IMR-90 (cell line): ENCODE measurements around the gene ETV6. TPM values are rescaled to one million over a fixed set of nuclear protein-coding genes. Genes with fewer than 3 reads are reported as not detected.

ENCODE experiments used
- ATAC-seq: fragments of 200-7000 bp; cut with Tn5 transposase; 2 replicates; pipeline ENCODE4 v1.9.1; 2020; ENCODE audit warnings: low read depth, mild to moderate bottlenecking, moderate library complexity
- BruUV-seq: library from RNA; stranded (reverse); fragments of 400-500 nt; replicated peaks from 2 replicates; lab custom pipeline; 2021; lab: Mats Ljungman, UMichigan
- CTCF ChIA-PET: fragments of 300-600 bp; formaldehyde crosslinking; extraction: SDS; loops from one replicate; lab custom pipeline; 2021; ENCODE audit warnings: antibody characterized with exemption; lab: Yijun Ruan, JAX
- POLR2A ChIA-PET: fragments of 300-600 bp; sonication (Branson Sonifier 250); formaldehyde crosslinking; loops from one replicate; lab custom pipeline; 2022; ENCODE audit warnings: antibody characterized with exemption; ENCODE audit not compliant: unreplicated experiment; lab: Charles Lee
- DNase-seq: peaks from one replicate; pipeline ENCODE4 v3.0.0; 2013
- H2AFZ ChIP-seq: replicated peaks from 2 replicates; pipeline ENCODE3; 2013; ENCODE audit warnings: low read length, mild to moderate bottlenecking; ENCODE audit not compliant: poor library complexity
- H2AK5ac ChIP-seq: 2 replicates; pipeline ENCODE4 v1.6.1; 2013; ENCODE audit warnings: low read depth, low read length, inconsistent platforms
- H2AK9ac ChIP-seq: replicated peaks from 2 replicates; pipeline ENCODE3; 2013; ENCODE audit warnings: mild to moderate bottlenecking, low read depth, low read length, moderate library complexity; ENCODE audit not compliant: poor library complexity
- H2BK120ac ChIP-seq: 2 replicates; pipeline ENCODE4 v1.6.1; 2013; ENCODE audit warnings: low read depth, low read length, inconsistent platforms
- H2BK15ac ChIP-seq: 3 replicates; pipeline ENCODE4 v1.6.1; 2013; ENCODE audit warnings: low read depth, low read length, inconsistent platforms
- H2BK20ac ChIP-seq: 2 replicates; pipeline ENCODE4 v1.6.1; 2013; ENCODE audit warnings: low read depth, mild to moderate bottlenecking, inconsistent platforms, low read length, moderate library complexity
- H2BK5ac ChIP-seq: 2 replicates; pipeline ENCODE4 v1.6.1; 2013; ENCODE audit warnings: mild to moderate bottlenecking, low read depth, low read length, inconsistent platforms; ENCODE audit not compliant: poor library complexity, severe bottlenecking
- H3K14ac ChIP-seq: replicated peaks from 2 replicates; pipeline ENCODE4 v1.6.1; 2013; ENCODE audit warnings: low read depth, low read length, inconsistent platforms
- H3K18ac ChIP-seq: 2 replicates; pipeline ENCODE4 v1.6.1; 2013; ENCODE audit warnings: low read depth, low read length, control low read depth
- H3K23ac ChIP-seq: 2 replicates; pipeline ENCODE4 v1.6.1; 2013; ENCODE audit warnings: low read depth, low read length, inconsistent platforms
- H3K27ac ChIP-seq: 2 replicates; pipeline ENCODE4 v1.5.1; 2013; ENCODE audit warnings: mild to moderate bottlenecking, control low read depth, low read length; ENCODE audit not compliant: insufficient read depth
- H3K27me3 ChIP-seq: 2 replicates; pipeline ENCODE4 v1.6.1; 2013; ENCODE audit warnings: low read length; ENCODE audit not compliant: control insufficient read depth, insufficient read depth
- H3K36me3 ChIP-seq: 2 replicates; pipeline ENCODE4 v1.6.1; 2013; ENCODE audit warnings: low read length, mixed read lengths; ENCODE audit not compliant: control insufficient read depth, insufficient read depth
- H3K4ac ChIP-seq: 2 replicates; pipeline ENCODE4 v1.6.1; 2013; ENCODE audit warnings: low read depth, low read length, inconsistent platforms
- H3K4me1 ChIP-seq: 2 replicates; pipeline ENCODE4 v1.6.1; 2013; ENCODE audit warnings: low read length, mixed read lengths; ENCODE audit not compliant: control insufficient read depth, insufficient read depth
- H3K4me2 ChIP-seq: 2 replicates; pipeline ENCODE4 v1.6.1; 2013; ENCODE audit warnings: low read depth, mild to moderate bottlenecking, control low read depth, low read length, moderate library complexity
- H3K4me3 ChIP-seq: 2 replicates; pipeline ENCODE4 v1.5.1; 2013; ENCODE audit warnings: low read depth, mild to moderate bottlenecking, control low read depth, low read length, moderate library complexity; ENCODE audit not compliant: insufficient read depth
- H3K56ac ChIP-seq: 2 replicates; pipeline ENCODE4 v1.6.1; 2013; ENCODE audit warnings: low read length, inconsistent platforms; ENCODE audit not compliant: insufficient read depth; ENCODE audit errors: extremely low read depth
- H3K79me1 ChIP-seq, 2 experiments: 2 replicates each; pipeline ENCODE4 v1.6.1; 2013; ENCODE audit warnings: low read length in 2 of 2, inconsistent platforms in 1 of 2, low read depth in 1 of 2
- H3K9ac ChIP-seq: 2 replicates; pipeline ENCODE4 v1.6.1; 2013; ENCODE audit warnings: low read depth, low read length, control low read depth
- H3K9me1 ChIP-seq: 2 replicates; pipeline ENCODE4 v1.6.1; 2013; ENCODE audit warnings: low read length, inconsistent platforms; ENCODE audit not compliant: insufficient read depth
- H3K9me3 ChIP-seq: 2 replicates; pipeline ENCODE4 v1.6.1; 2013; ENCODE audit warnings: low read length; ENCODE audit not compliant: control insufficient read depth, insufficient read depth
- H4K20me1 ChIP-seq: 2 replicates; pipeline ENCODE4 v1.6.1; 2013; ENCODE audit warnings: low read length, inconsistent platforms; ENCODE audit not compliant: insufficient read depth
- H4K5ac ChIP-seq: 2 replicates; pipeline ENCODE4 v1.6.1; 2013; ENCODE audit warnings: mild to moderate bottlenecking, low read depth, low read length, control low read depth
- H4K8ac ChIP-seq, 2 experiments: 2 replicates each; pipeline ENCODE4 v1.6.1; 2013; ENCODE audit warnings: low read depth in 2 of 2, low read length in 2 of 2, control low read depth in 1 of 2, inconsistent platforms in 1 of 2
- H4K91ac ChIP-seq: 2 replicates; pipeline ENCODE4 v1.6.1; 2013; ENCODE audit warnings: low read depth, low read length, inconsistent platforms; ENCODE audit not compliant: insufficient read depth
- BHLHE40 ChIP-seq: fragments of 150-350 bp; IDR thresholded peaks from 2 replicates; pipeline ENCODE4 v1.6.1; 2016; ENCODE audit warnings: mild to moderate bottlenecking, low read depth, low read length
- CEBPB ChIP-seq: IDR thresholded peaks from 2 replicates; pipeline ENCODE4 v1.6.1; 2012; ENCODE audit warnings: low read depth, low read length, improper control_type of control experiment
- CHD1 ChIP-seq: IDR thresholded peaks from 2 replicates; pipeline ENCODE4 v1.6.1; 2012; ENCODE audit warnings: low read depth, low read length, improper control_type of control experiment
- CTCF ChIP-seq: conservative IDR thresholded peaks from 2 replicates; pipeline ENCODE4 v1.5.1; 2012; ENCODE audit warnings: mild to moderate bottlenecking, low read depth, low read length, improper control_type of control experiment
- ELK1 ChIP-seq: fragments of 150-350 bp; IDR thresholded peaks from 2 replicates; pipeline ENCODE4 v1.6.1; 2016; ENCODE audit warnings: low read depth, mild to moderate bottlenecking, low read length, moderate library complexity, borderline replicate concordance
- FOS ChIP-seq: fragments of 150-350 bp; IDR thresholded peaks from 2 replicates; pipeline ENCODE4 v1.6.1; 2016; ENCODE audit warnings: low read depth, low read length
- MAZ ChIP-seq: IDR thresholded peaks from 2 replicates; pipeline ENCODE4 v1.6.1; 2012; ENCODE audit warnings: low read depth, mild to moderate bottlenecking, low read length, improper control_type of control experiment, moderate library complexity, borderline replicate concordance
- MXI1 ChIP-seq: IDR thresholded peaks from 2 replicates; pipeline ENCODE4 v1.6.1; 2012; ENCODE audit warnings: low read depth, mild to moderate bottlenecking, low read length, moderate library complexity, borderline replicate concordance
- NFE2L2 ChIP-seq: fragments of 150-350 bp; IDR thresholded peaks from 2 replicates; pipeline ENCODE4 v1.6.1; 2016; ENCODE audit warnings: low read depth, mild to moderate bottlenecking, low read length
- RAD21 ChIP-seq: IDR thresholded peaks from 2 replicates; pipeline ENCODE4 v1.6.1; 2012; ENCODE audit warnings: low read length, improper control_type of control experiment
- RCOR1 ChIP-seq: IDR thresholded peaks from 2 replicates; pipeline ENCODE4 v1.6.1; 2012; ENCODE audit warnings: mild to moderate bottlenecking, low read length, improper control_type of control experiment; ENCODE audit not compliant: insufficient replicate concordance
- RFX5 ChIP-seq: IDR thresholded peaks from 2 replicates; pipeline ENCODE4 v1.8.0; 2012; ENCODE audit warnings: low read depth, mild to moderate bottlenecking, low read length, moderate library complexity
- SMC3 ChIP-seq: fragments of 150-350 bp; IDR thresholded peaks from 2 replicates; pipeline ENCODE4 v1.6.1; 2016; ENCODE audit warnings: low read depth, mild to moderate bottlenecking, antibody characterized with exemption, low read length, moderate library complexity
- USF2 ChIP-seq: fragments of 150-350 bp; IDR thresholded peaks from 2 replicates; pipeline ENCODE4 v1.6.1; 2017; ENCODE audit warnings: mild to moderate bottlenecking, antibody characterized with exemption, low read length, low read depth
- WGBS, 2 experiments: methylation state at CpG; one replicate each; pipeline versions ENCODE4 v1.1.5 to v1.1.7; 2013; ENCODE audit warnings: missing lambda C conversion rate in 2 of 2; ENCODE audit not compliant: insufficient read length in 1 of 2; ENCODE audit errors: extremely low coverage in 2 of 2; 5-methylcytosine and 5-hydroxymethylcytosine counted together
- dilution Hi-C: fragments of 300-500 bp; cut with HindIII; formaldehyde crosslinking; loops from one replicate; pipeline ENCODE4 v1.14.3; 2018; ENCODE audit warnings: low sequenced_read_pairs; ENCODE audit not compliant: unreplicated experiment
- in situ Hi-C: fragments of 300-500 bp; cut with MboI; formaldehyde crosslinking; loops from 3 replicates; pipeline ENCODE4 v1.14.3; 2019; ENCODE audit warnings: low sequenced_read_pairs, inconsistent platforms, mixed read lengths
- intact Hi-C: fragments of 100-400 bp; cut with micrococcal nuclease; formaldehyde crosslinking; loops from 2 replicates; pipeline ENCODE4 v1.10.0; 2022
- polyA plus RNA-seq, 3 experiments: library from polyadenylated mRNA; depleted of rRNA; stranded (reverse); fragments of >200 nt; gene quantifications; 2 replicates each; pipeline ENCODE4 v1.2.3, GENCODE V29; 2012; ENCODE audit warnings: low replicate concordance in 1 of 3
- total RNA-seq: library from RNA; depleted of rRNA; stranded (reverse); fragments of >200 nt; gene quantifications from 2 replicates; pipeline ENCODE4 v1.2.3, GENCODE V29; 2012

Gene ETV6
- total and polyA plus RNA-seq, 2 of the 4 experiments (the other 2 are of a cell fraction) = 8.4 to 9.9 TPM

GRCh38 chr12:11657511-11657910 is 8.0 kb downstream of the ETV6 start:
- peaks cover 61% of the 10 kb centered on the region for H4K20me1 ChIP-seq
- peaks cover 12% of the 10 kb centered on the region for H3K36me3 ChIP-seq

More at GRCh38 chr12:11657511-11657910, 8.0 kb downstream of the ETV6 start:
- H3K79me1 ChIP-seq = peaks cover 16 to 88% of the 10 kb centered on the region in 2 experiments
- H2BK120ac ChIP-seq = peak overlapping the region; percentile 42; the same call in 1 of the 2 replicates
- ChIA-PET POLR2A (no interaction called here), CTCF (interaction anchor here (0.6 to 0.7 kb wide), 2 partner anchors 165 to 859 kb away, joined by 3 to 5 read pairs; no protein-coding TSS in a partner anchor)
- no peak overlapping the region for H4K91ac ChIP-seq
- BruUV-seq = no TSS peak
- H3K18ac ChIP-seq = no peak overlapping the region; the same call in 1 of the 2 replicates
- no peak overlapping the region for H2BK5ac ChIP-seq
- H4K8ac ChIP-seq = no peak overlapping the region
- H2AK5ac ChIP-seq = peak overlapping the region; percentile 15; the same call in 1 of the 2 replicates
- H3K27me3 ChIP-seq = no peaks in the 10 kb centered on the region
- H3K4ac ChIP-seq = no peak overlapping the region
- no peak overlapping the region; the same call in 1 of the 2 replicates for H3K14ac ChIP-seq
- peaks cover 22% of the 10 kb centered on the region for H3K4me1 ChIP-seq
- H2AFZ ChIP-seq = no peak overlapping the region
- H4K5ac ChIP-seq = no peak overlapping the region
- H2AK9ac ChIP-seq = no peak overlapping the region
- DNase-seq (no peak), ATAC-seq (no peak)
- dilution Hi-C loops (no loop called here), in situ Hi-C loops (no loop called here), intact Hi-C loops (loop anchor here (10.0 kb wide), 1 partner anchor 677 kb away; no protein-coding TSS in a partner anchor)
- H2BK20ac ChIP-seq = no peak overlapping the region
- no peak for TF ChIP-seq USF2
- TF ChIP-seq ELK1 = no peak
- TF ChIP-seq FOS = no peak
- no peak for TF ChIP-seq RCOR1
- no peak for TF ChIP-seq MXI1
- TF ChIP-seq CHD1 = no peak
- TF ChIP-seq CTCF = no peak
- TF ChIP-seq CEBPB = no peak
- no peak for TF ChIP-seq BHLHE40
- TF ChIP-seq RFX5 = no peak
- no peak for TF ChIP-seq MAZ
- TF ChIP-seq SMC3 = no peak
- no peak for TF ChIP-seq RAD21
- TF ChIP-seq NFE2L2 = no peak
- no peak overlapping the region for H3K4me2 ChIP-seq
- peaks cover 17% of the 10 kb centered on the region for H3K9me1 ChIP-seq
- H3K4me3 ChIP-seq = no peak overlapping the region
- H3K56ac ChIP-seq = no peak overlapping the region
- WGBS, 2 experiments = 100% methylated on average over 2 of the region's 6 CpGs; no CpG with 5 or more reads in 1 of the 2 experiments
- no peak overlapping the region; the same call in 2 of the 3 replicates for H2BK15ac ChIP-seq
- peak overlapping the region; percentile 0; the same call in 1 of the 2 replicates for H3K23ac ChIP-seq
- no peak overlapping the region for H3K9ac ChIP-seq
- no peak overlapping the region for H3K27ac ChIP-seq
- H3K9me3 ChIP-seq = no peaks in the 10 kb centered on the region
